Measurements from ENCODE around the gene FSTL4. TPM values are rescaled to one million over a fixed set of nuclear protein-coding genes. Genes with fewer than 3 reads are reported as not detected.

FSTL4 gene
- total and polyA plus RNA-seq, 2 donors (not counting 1 experiment from before 2014, with no cell fraction given) = 0.31 to 6.7 TPM

GRCh38 chr5:133386662-133387061 lies 225.7 kb downstream of the FSTL4 start:
- no peaks in the 10 kb centered on the region for H3K9me3 Mint-ChIP-seq (ENCODE audit: insufficient read depth)
- POLR2A ChIA-PET = no interaction called here
- intact Hi-C loops (cut with micrococcal nuclease) = no loop called here

GRCh38 chr5:133385346-133385745 lies 227.0 kb downstream of the FSTL4 start:
- Histone ChIP-seq H3K4me2 (replicated peaks; ENCODE audit: low read depth, low read length, poor library complexity, severe bottlenecking) (no peak overlapping the region), H3K36me3 (replicated peaks in 1 of 2; ENCODE audit: control extremely low read depth in 1 of 2, control insufficient read depth in 1 of 2, extremely low read depth in 1 of 2, insufficient read depth in 2 of 2, low read length in 1 of 2) (no peaks in the 10 kb centered on the region), H3K79me2 (ENCODE audit: control insufficient read depth, insufficient read depth, low read length) (no peaks in the 10 kb centered on the region), H3K27ac (ENCODE audit: low read length in 2 of 2) (no peak overlapping the region), H2AFZ (ENCODE audit: insufficient read depth, low read depth, low read length, poor library complexity, severe bottlenecking) (no peak overlapping the region), H4K20me1 (ENCODE audit: control insufficient read depth, insufficient read depth, low read length, poor library complexity, severe bottlenecking) (no peaks in the 10 kb centered on the region), H3K9me3 (ENCODE audit: control extremely low read depth in 1 of 3, control insufficient read depth in 2 of 3, insufficient read depth in 1 of 3, low read length in 2 of 3) (no peaks in the 10 kb centered on the region), H3K4me3 (ENCODE audit: control extremely low read depth in 1 of 5, extremely low read depth in 1 of 5, insufficient read depth in 1 of 5, low read depth in 2 of 5, low read length in 4 of 5) (no peak overlapping the region), H3K4me1 (ENCODE audit: control insufficient read depth in 2 of 2, insufficient read depth in 2 of 2, low read length in 2 of 2) (no peaks in the 10 kb centered on the region), H3K9ac (ENCODE audit: low read length) (no peak overlapping the region), H3K27me3 (replicated peaks in 1 of 4; ENCODE audit: control extremely low read depth in 1 of 4, control insufficient read depth in 3 of 4, insufficient read depth in 4 of 4, low read length in 3 of 4) (peaks cover 0 to 5% (median 2%) of the 10 kb centered on the region in 4 experiments)
- peaks cover 29% of the 10 kb centered on the region for H3K27me3 Mint-ChIP-seq
- ChIA-PET CTCF (no interaction called here), POLR2A (no interaction called here)
- DNase-seq (no peak), ATAC-seq (ENCODE audit: low read depth) (no peak)
- WGBS (ENCODE audit: insufficient coverage) = 97% methylated on average over 3 of the region's 5 CpGs
- no peak overlapping the region for H3K27ac Mint-ChIP-seq
- no peaks in the 10 kb centered on the region for H3K9me3 Mint-ChIP-seq (ENCODE audit: insufficient read depth)
- H3K4me1 Mint-ChIP-seq = no peaks in the 10 kb centered on the region
- TF ChIP-seq EZH2 (IDR thresholded peaks at IDR 0.05; ENCODE audit: borderline replicate concordance, insufficient read depth, low read depth, low read length, poor library complexity, severe bottlenecking) = no peak
- no peak for TF ChIP-seq CTCF (IDR thresholded peaks at IDR 0.05)
- H3K4me3 Mint-ChIP-seq = no peak overlapping the region
- intact Hi-C loops (cut with micrococcal nuclease) = no loop called here

More at GRCh38 chr5:133386662-133387061, 225.7 kb downstream of the FSTL4 start:
- H3K27me3 ChIP-seq (replicated peaks in 1 of 4; ENCODE audit: control extremely low read depth in 1 of 4, control insufficient read depth in 3 of 4, insufficient read depth in 4 of 4, low read length in 3 of 4) = peaks cover 0 to 5% (median 2%) of the 10 kb centered on the region in 4 experiments
- H3K9me3 ChIP-seq (ENCODE audit: control extremely low read depth in 1 of 3, control insufficient read depth in 2 of 3, insufficient read depth in 1 of 3, low read length in 2 of 3) = no peaks in the 10 kb centered on the region
- Mint-ChIP-seq H3K4me1 (no peaks in the 10 kb centered on the region), H3K27me3 (peaks cover 25% of the 10 kb centered on the region), H3K4me3 (no peak overlapping the region), H3K27ac (no peak overlapping the region)
- no peak overlapping the region for H3K9ac ChIP-seq (ENCODE audit: low read length)
- 88% methylated on average over 5 of the region's 10 CpGs for WGBS (ENCODE audit: insufficient coverage)
- TF ChIP-seq EZH2 (IDR thresholded peaks at IDR 0.05; ENCODE audit: borderline replicate concordance, insufficient read depth, low read depth, low read length, poor library complexity, severe bottlenecking) (no peak), CTCF (IDR thresholded peaks at IDR 0.05) (no peak)
- H4K20me1 ChIP-seq (ENCODE audit: control insufficient read depth, insufficient read depth, low read length, poor library complexity, severe bottlenecking) = no peaks in the 10 kb centered on the region
- no peaks in the 10 kb centered on the region for H3K36me3 ChIP-seq (replicated peaks in 1 of 2; ENCODE audit: control extremely low read depth in 1 of 2, control insufficient read depth in 1 of 2, extremely low read depth in 1 of 2, insufficient read depth in 2 of 2, low read length in 1 of 2)
- H3K27ac ChIP-seq (ENCODE audit: low read length in 2 of 2) = no peak overlapping the region
- no peaks in the 10 kb centered on the region for H3K4me1 ChIP-seq (ENCODE audit: control insufficient read depth in 2 of 2, insufficient read depth in 2 of 2, low read length in 2 of 2)
- H3K4me3 ChIP-seq (ENCODE audit: control extremely low read depth in 1 of 5, extremely low read depth in 1 of 5, insufficient read depth in 1 of 5, low read depth in 2 of 5, low read length in 4 of 5) = no peak overlapping the region
- H3K4me2 ChIP-seq (replicated peaks; ENCODE audit: low read depth, low read length, poor library complexity, severe bottlenecking) = no peak overlapping the region
- no peak overlapping the region for H2AFZ ChIP-seq (ENCODE audit: insufficient read depth, low read depth, low read length, poor library complexity, severe bottlenecking)
- ATAC-seq (ENCODE audit: low read depth) = no peak
- CTCF ChIA-PET = no interaction called here
- DNase-seq = no peak
- H3K79me2 ChIP-seq (ENCODE audit: control insufficient read depth, insufficient read depth, low read length) = no peaks in the 10 kb centered on the region

Measured in B cell (primary cell).